Body of pancreas (tissue), 4 donors: ENCODE measurements around the gene MAST4. TPM values are rescaled to one million over a fixed set of nuclear protein-coding genes. Genes with fewer than 3 reads are reported as not detected.

Source experiments
- ATAC-seq: fragments of 150-250 bp; one replicate; pipeline ENCODE4 v1.9.1; 2016
- DNase-seq, 4 donors: peaks; one replicate each; pipeline ENCODE4 v3.0.0-alpha.2; 2019
- H3K27ac ChIP-seq, 4 donors: fragments of 200-600 bp; sonication (generic); 1 replicate in 3 of 4; 2 replicates in 1 of 4; pipeline versions ENCODE4 v1.5.1 to v1.6.1; 2016 to 2019; ENCODE audit warnings: mild to moderate bottlenecking in 1 of 4, mixed read lengths in 1 of 4, moderate library complexity in 1 of 4
- H3K27me3 ChIP-seq, 2 donors: fragments of 200-600 bp; sonication (generic); one replicate each; pipeline ENCODE4 v1.6.0; 2016; ENCODE audit warnings: mild to moderate bottlenecking in 1 of 2
- H3K36me3 ChIP-seq, 2 donors: fragments of 200-600 bp; sonication (generic); replicated peaks in 1 of 2; 2 replicates each; pipeline ENCODE4 v1.5.1; 2016; ENCODE audit warnings: low read depth in 2 of 2; ENCODE audit not compliant: insufficient read depth in 1 of 2
- H3K4me1 ChIP-seq: fragments of 200-600 bp; sonication (generic); one replicate; pipeline ENCODE4 v1.6.0; 2016
- H3K4me3 ChIP-seq, 2 donors: fragments of 200-600 bp; sonication (generic); 1 replicate in 1 of 2; 2 replicates in 1 of 2; pipeline ENCODE4 v1.5.1; 2016 to 2019
- H3K9me3 ChIP-seq, 3 donors: fragments of 200-600 bp; sonication (generic); 1 replicate in 2 of 3; 2 replicates in 1 of 3; pipeline ENCODE4 v1.5.1; 2016
- POLR2A ChIP-seq, 3 donors: fragments of 450-650 bp; IDR thresholded peaks; one replicate each; pipeline ENCODE4 v1.6.1; 2016; ENCODE audit warnings: antibody characterized with exemption in 3 of 3, mild to moderate bottlenecking in 2 of 3
- WGBS, 2 donors: methylation state at CpG; one replicate each; pipeline ENCODE4 v1.1.5; 2017; 5-methylcytosine and 5-hydroxymethylcytosine counted together
- intact Hi-C: fragments of 100-400 bp; cut with DNase I; formaldehyde crosslinking; loops from one replicate; pipeline ENCODE4 v1.15.1; 2023
- total RNA-seq, 2 donors: library from RNA; depleted of rRNA; stranded (reverse); fragments of >200 nt; gene quantifications; one replicate each; pipeline ENCODE4 v1.1.0, GENCODE V29; 2016
- TF ChIP-seq, protein P1 (sequence below), 7 experiments: fragments of 450-650 bp in 4 of 7; fragments of 200-600 bp in 3 of 7; sonication (generic) in 3 of 7; IDR thresholded peaks; one replicate each; pipeline ENCODE4 v1.5.1; 2016 to 2019; ENCODE audit warnings: antibody characterized with exemption in 7 of 7

Gene MAST4
- total RNA-seq, 2 donors from 2014 or later = 17.9 to 29.7 TPM

- Histone ChIP-seq H3K4me1 (peaks cover 14% of the 10 kb centered on the region), H3K4me3 (no peak overlapping the region)
- 73 to 75% methylated on average over 2 of the region's 2 CpGs for WGBS, 2 donors
These were observed 431.0 kb downstream of the MAST4 start for GRCh38 chr5:67027171-67027570.

GRCh38 chr5:67028371-67028770, 432.2 kb downstream of the MAST4 start:
- Histone ChIP-seq H3K9me3 (no peaks in the 10 kb centered on the region), H3K36me3 (no peaks in the 10 kb centered on the region), H3K4me1 (peaks cover 14% of the 10 kb centered on the region), H3K4me3 (no peak overlapping the region), H3K27ac (no peak overlapping the region), H3K27me3 (no peaks in the 10 kb centered on the region)
- intact Hi-C loops = no loop called here
- DNase-seq (no peak), ATAC-seq (no peak)
- 84 to 89% methylated on average over 4 of the region's 4 CpGs for WGBS, 2 donors
- TF ChIP-seq, protein P1, sequence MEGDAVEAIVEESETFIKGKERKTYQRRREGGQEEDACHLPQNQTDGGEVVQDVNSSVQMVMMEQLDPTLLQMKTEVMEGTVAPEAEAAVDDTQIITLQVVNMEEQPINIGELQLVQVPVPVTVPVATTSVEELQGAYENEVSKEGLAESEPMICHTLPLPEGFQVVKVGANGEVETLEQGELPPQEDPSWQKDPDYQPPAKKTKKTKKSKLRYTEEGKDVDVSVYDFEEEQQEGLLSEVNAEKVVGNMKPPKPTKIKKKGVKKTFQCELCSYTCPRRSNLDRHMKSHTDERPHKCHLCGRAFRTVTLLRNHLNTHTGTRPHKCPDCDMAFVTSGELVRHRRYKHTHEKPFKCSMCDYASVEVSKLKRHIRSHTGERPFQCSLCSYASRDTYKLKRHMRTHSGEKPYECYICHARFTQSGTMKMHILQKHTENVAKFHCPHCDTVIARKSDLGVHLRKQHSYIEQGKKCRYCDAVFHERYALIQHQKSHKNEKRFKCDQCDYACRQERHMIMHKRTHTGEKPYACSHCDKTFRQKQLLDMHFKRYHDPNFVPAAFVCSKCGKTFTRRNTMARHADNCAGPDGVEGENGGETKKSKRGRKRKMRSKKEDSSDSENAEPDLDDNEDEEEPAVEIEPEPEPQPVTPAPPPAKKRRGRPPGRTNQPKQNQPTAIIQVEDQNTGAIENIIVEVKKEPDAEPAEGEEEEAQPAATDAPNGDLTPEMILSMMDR (IDR thresholded peaks at IDR 0.05) = no peak
- TF ChIP-seq POLR2A (IDR thresholded peaks at IDR 0.05) = no peak

More at GRCh38 chr5:67027171-67027570, 431.0 kb downstream of the MAST4 start:
- H3K27ac ChIP-seq = no peak overlapping the region
- no peaks in the 10 kb centered on the region for H3K27me3 ChIP-seq
- TF ChIP-seq, protein P1 (IDR thresholded peaks at IDR 0.05) = no peak
- TF ChIP-seq POLR2A (IDR thresholded peaks at IDR 0.05) = no peak
- no peaks in the 10 kb centered on the region for H3K9me3 ChIP-seq
- DNase-seq (no peak), ATAC-seq (no peak)
- H3K36me3 ChIP-seq = no peaks in the 10 kb centered on the region
- intact Hi-C loops = no loop called here

DNA sequence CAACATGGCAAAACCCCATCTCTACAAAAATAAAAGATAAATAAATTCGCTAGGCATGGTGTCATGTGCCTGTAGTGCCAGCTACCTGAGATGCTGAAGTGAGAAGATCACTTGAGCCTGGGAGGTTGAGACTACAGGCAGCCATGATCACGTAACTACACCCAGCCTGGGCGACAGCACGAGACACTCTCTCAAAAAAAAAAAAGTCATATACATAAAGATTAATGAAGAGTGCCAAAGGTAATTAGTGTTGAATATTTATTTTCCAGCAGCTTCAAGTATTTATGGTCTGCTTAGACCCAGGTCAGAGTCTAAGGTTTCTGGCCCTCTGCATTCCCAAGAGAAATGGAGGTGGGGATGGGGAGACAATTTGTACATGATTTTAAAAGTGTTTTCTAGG, 432.7 kb downstream of the MAST4 start:
- DNase-seq (no peak), ATAC-seq (no peak)
- no peak overlapping the region for H3K4me3 ChIP-seq
- H3K36me3 ChIP-seq = no peaks in the 10 kb centered on the region
- TF ChIP-seq, protein P1 (IDR thresholded peaks at IDR 0.05) = no peak
- no peak for TF ChIP-seq POLR2A (IDR thresholded peaks at IDR 0.05)
- H3K27ac ChIP-seq = no peak overlapping the region
- H3K9me3 ChIP-seq = no peaks in the 10 kb centered on the region
- H3K27me3 ChIP-seq = no peaks in the 10 kb centered on the region
- intact Hi-C loops = no loop called here
- WGBS, 2 donors = 88 to 96% methylated on average over 4 of the region's 4 CpGs
- peaks cover 14% of the 10 kb centered on the region for H3K4me1 ChIP-seq

- no peaks in the 10 kb centered on the region for H3K36me3 ChIP-seq
- H3K9me3 ChIP-seq = no peaks in the 10 kb centered on the region
- H3K27me3 ChIP-seq = no peaks in the 10 kb centered on the region
- no peak for ATAC-seq
- DNase-seq = no peak
- H3K4me1 ChIP-seq = peaks cover 14% of the 10 kb centered on the region
- H3K27ac ChIP-seq = no peak overlapping the region
- intact Hi-C loops = no loop called here
- H3K4me3 ChIP-seq = no peak overlapping the region
- no peak for TF ChIP-seq POLR2A (IDR thresholded peaks at IDR 0.05)
- TF ChIP-seq, protein P1 (IDR thresholded peaks at IDR 0.05) = no peak
These were observed 433.3 kb downstream of the MAST4 start for GRCh38 chr5:67029481-67029880.

DNA sequence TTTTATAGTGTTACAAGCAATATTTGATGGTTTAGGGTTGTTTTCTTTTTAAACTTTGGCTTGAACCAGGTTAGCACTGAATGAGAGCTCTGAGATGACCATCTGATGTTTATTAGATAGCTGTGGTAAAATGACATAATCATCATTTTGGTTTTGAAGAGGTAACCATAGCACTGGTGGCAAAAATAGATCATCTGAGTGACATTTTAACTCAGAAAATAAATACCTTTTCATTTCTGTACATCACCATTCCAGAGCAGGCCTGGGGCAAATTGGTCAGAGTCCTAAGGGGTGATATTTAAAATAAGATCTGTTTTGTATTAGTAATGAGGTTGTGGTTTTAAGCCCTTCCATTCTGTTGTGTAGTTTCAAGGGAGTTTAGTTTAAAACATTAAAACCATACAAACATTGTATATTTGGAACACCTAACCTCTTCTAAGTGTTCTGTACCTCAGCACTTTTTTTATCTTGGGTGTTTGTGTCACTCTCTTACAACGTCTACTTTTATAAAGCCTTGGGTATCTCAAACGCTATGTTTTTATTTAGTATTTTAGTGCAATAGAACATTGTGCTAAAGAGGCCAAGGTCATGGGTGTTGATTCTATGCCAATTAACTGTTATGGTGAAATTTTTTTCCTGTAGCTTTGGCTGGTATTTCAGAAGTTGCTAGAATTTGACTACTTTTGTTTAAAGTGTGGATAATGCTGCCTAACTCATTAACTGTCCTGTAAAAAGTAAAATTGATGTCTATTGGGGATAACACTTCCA, 434.3 kb downstream of the MAST4 start:
- intact Hi-C loops = no loop called here
- no peaks in the 10 kb centered on the region for H3K36me3 ChIP-seq
- H3K9me3 ChIP-seq = no peaks in the 10 kb centered on the region
- ATAC-seq (no peak), DNase-seq (no peak)
- TF ChIP-seq POLR2A (IDR thresholded peaks at IDR 0.05) = no peak
- TF ChIP-seq, protein P1 (IDR thresholded peaks at IDR 0.05) = no peak
- peaks cover 14% of the 10 kb centered on the region for H3K4me1 ChIP-seq
- peak overlapping the region in 1 of 4 donors; percentile 7 for H3K27ac ChIP-seq
- H3K27me3 ChIP-seq = no peaks in the 10 kb centered on the region
- no peak overlapping the region for H3K4me3 ChIP-seq
- WGBS, 2 donors = 6 to 9% methylated on average over 2 of the region's 2 CpGs
